GM10266 (cell line): ENCODE measurements around the gene EEFSEC.

Experiments
- DNase-seq: peaks from one replicate; pipeline ENCODE4 v3.0.0; 2012; ENCODE audit errors: extremely low spot score
- TF ChIP-seq, protein P1 (sequence below): IDR thresholded peaks from 2 replicates; pipeline ENCODE4 v1.5.1; 2012; ENCODE audit warnings: mild to moderate bottlenecking, low read depth; ENCODE audit not compliant: control insufficient read depth, insufficient read depth; ENCODE audit errors: missing control alignments

EEFSEC gene

DNA sequence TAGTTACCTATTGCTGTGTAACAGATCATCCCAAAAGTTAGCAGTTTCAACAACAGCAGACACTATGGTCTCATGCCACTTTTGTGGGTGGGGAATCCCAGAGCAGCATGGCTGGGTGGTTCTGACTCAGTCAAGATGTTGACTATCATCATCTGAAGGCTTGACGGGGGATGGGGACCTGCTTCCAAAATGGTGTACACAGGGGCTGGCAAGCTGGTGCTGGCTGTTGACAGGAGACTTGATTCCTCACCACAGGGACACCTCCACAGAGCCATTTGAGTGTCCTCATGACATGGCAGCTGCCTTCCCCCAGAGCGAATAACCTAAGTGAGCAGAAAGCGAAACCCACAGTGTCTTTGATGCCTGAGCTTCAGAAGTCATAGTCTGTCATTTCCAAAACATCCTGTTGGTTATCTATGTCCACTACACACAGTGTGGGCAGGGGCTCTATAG, 294.3 kb downstream of the EEFSEC start:
- TF ChIP-seq, protein P1, sequence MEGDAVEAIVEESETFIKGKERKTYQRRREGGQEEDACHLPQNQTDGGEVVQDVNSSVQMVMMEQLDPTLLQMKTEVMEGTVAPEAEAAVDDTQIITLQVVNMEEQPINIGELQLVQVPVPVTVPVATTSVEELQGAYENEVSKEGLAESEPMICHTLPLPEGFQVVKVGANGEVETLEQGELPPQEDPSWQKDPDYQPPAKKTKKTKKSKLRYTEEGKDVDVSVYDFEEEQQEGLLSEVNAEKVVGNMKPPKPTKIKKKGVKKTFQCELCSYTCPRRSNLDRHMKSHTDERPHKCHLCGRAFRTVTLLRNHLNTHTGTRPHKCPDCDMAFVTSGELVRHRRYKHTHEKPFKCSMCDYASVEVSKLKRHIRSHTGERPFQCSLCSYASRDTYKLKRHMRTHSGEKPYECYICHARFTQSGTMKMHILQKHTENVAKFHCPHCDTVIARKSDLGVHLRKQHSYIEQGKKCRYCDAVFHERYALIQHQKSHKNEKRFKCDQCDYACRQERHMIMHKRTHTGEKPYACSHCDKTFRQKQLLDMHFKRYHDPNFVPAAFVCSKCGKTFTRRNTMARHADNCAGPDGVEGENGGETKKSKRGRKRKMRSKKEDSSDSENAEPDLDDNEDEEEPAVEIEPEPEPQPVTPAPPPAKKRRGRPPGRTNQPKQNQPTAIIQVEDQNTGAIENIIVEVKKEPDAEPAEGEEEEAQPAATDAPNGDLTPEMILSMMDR, result no peak
- DNase-seq, result no peak

DNA sequence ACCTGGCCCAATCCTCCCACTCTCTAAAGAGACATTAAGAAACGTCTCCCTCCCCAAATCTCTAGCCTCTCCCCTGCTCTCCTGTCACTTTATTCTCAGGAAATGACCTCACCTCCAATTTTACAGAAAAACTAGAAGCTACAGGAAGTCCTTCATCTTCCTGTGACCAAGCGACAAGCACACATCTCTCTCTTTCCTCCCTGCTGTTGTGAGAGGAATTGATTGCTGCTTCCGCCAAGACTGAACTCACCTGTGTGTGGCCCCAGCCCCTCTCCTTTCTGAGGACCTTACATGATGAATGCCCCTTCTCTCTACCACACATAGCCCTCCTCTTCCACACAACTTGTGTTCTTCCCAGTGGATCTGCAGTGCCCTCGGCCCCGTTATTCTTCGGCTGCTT, 295.2 kb downstream of the EEFSEC start:
- DNase-seq, result no peak
- TF ChIP-seq, protein P1, result no peak

DNA sequence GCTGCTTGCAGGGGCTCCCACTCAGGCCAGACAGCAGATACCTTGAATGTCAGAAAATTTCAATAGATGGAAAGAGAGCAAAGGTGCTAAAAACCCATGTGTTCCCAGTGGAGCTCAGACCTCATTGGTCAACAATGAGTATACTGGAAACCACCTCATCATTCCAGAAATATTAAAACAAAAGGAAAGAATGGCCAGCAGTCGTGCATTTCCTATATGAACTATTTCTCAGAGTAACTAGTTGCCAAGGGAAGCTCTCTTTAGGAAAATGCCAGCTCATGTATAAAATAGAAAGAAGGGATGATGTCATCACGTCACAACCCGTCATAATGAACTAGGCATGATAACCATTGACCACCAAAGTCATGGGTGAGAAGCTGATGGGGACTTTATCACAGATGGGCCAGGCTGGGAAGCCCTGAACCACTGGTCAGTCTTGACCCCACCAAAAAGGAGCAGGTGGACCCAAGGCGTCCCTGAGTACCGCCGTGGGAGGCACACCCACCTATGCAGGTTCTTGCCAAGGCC, 295.9 kb downstream of the EEFSEC start:
- DNase-seq, result no peak
- TF ChIP-seq, protein P1, result no peak

DNA sequence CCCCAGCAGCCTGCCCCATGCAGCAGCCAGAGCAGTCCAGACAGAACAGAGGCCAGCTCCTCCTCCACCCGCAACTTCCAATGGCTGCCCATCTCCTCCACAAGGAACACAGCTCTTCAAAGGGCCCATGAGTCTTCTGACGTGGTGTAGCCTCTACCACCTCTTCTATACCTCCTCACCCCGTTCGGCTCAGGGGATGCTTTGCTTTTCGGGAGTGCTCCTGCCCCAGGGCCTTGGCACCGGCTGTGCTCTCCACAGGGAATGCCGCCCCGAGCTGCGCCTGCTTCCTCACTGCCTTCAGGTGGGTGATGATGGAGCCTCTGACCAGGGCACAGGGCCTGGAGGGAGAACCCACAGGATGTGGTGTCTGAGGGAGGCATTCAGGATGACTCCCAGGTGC, 298.8 kb downstream of the EEFSEC start:
- no peak for DNase-seq
- TF ChIP-seq, protein P1, result no peak

DNA sequence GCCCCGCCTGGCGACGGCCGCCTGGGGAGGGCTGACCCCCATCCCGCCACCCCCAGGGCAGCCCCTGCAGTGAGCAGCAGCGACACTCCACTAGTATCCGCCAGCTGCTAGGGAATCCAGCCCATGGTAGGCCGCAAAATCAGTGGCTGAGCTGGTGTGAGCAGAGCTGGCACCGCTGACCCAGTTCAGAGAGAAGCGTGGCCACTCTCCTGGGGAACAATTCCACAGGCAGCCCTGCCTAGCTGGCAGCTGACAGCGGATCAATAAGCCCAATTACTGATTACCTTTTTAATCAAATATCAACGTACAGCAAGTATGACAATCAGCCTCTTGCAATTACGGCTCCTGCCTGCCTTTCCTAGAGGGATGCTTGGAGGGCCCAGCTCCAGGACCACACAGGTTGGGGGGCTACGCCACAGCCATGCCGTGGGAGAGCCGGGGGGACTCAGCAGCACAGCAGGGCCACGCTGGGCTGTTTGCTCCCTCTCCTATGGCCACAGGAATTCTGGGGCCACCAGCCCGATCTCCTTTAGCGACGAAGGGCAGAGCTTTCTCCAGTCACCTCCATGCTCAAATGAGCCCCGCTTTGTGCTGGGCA, 299.5 kb downstream of the EEFSEC start:
- no peak for DNase-seq
- TF ChIP-seq, protein P1, result no peak

DNA sequence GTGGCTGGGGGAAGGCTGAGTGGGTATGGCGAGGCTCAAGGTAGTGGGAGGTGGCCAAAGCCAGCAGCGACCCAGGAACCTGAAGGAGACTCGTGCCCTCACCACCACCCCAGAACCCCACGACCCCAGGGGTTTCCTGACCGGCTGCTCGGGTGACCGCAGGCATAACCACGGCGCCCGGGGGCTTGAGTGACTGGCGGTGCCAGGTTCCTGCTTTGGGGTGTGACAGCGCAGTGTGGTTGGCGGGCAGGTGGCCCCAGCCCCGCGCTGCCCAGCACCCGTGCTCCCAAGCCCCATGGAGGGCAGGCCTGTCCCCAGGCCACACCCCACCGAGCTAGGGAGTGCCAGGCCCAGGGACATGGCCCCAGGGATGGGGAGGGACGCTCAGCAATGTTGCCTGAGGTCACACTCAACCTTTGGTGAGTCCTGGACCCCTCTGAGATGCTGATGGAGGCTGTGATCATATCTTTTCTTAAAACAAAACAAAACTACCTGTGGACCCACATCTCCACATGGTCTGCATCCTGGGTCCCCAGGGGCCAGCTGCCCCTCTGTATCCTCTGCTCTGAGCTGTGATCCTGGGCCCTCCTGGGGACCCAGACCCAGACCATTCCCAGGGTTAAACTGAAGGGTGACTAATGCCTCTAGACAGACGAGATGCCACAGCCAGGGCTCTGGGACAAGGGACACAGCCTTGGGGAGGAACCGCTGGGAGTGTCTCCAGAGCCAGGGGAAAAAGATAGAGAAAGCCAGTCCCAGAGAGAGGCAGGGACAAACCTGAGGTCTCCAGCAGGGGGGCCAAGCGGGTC, 300.4 kb downstream of the EEFSEC start:
- TF ChIP-seq, protein P1, result no peak
- no peak for DNase-seq

DNA sequence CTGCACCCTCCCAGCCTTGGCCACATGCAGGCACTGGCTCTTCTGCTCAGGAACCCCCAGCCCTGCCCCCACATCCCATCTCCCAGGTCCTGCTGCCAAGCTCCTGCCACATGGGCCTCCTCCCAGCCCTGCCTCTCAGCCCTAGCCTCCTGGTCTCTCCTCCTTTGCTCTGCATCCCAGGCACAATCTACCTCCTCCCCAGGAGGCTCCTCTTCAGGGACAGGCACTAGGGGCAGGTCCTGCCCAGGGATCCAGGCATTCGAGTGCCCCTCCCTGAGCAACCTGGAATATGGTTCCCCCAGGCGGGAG, 301.0 kb downstream of the EEFSEC start:
- DNase-seq, result no peak
- TF ChIP-seq, protein P1, result no peak
